ENCODE data around the gene PPARD. TPM values are rescaled to one million over a fixed set of nuclear protein-coding genes. Genes with fewer than 3 reads are reported as not detected.

The PPARD gene
- total and polyA plus RNA-seq, 2 of the 13 experiments (the other 11 are each of a cell fraction or from before 2014, with no cell fraction given): 6.1 to 13.3 TPM

- TF ChIP-seq SKIL (CRISPR knock-in tag; IDR thresholded peaks at IDR 0.05; ENCODE audit: borderline replicate concordance) (no peak), ZNF839 (CRISPR knock-in tag; IDR thresholded peaks at IDR 0.05; ENCODE audit: borderline replicate concordance) (no peak), SIX1 (CRISPR knock-in tag; IDR thresholded peaks at IDR 0.05; ENCODE audit: borderline replicate concordance) (no peak), TAF15 (IDR thresholded peaks at IDR 0.05; ENCODE audit: low read depth, low read length, poor library complexity, severe bottlenecking) (no peak), HNF1B (CRISPR knock-in tag; IDR thresholded peaks at IDR 0.05) (no peak), ZNF83 (CRISPR knock-in tag; IDR thresholded peaks at IDR 0.05; ENCODE audit: borderline replicate concordance) (no peak), ZNF451 (CRISPR knock-in tag; IDR thresholded peaks at IDR 0.05) (no peak), ZNF510 (CRISPR knock-in tag; IDR thresholded peaks at IDR 0.05; ENCODE audit: low read depth) (no peak), MXD4 (CRISPR knock-in tag; IDR thresholded peaks at IDR 0.05) (no peak), PBX3 (CRISPR knock-in tag; IDR thresholded peaks at IDR 0.05; ENCODE audit: borderline replicate concordance) (no peak)
These were observed 77.1 kb downstream of the PPARD start (continued) for GRCh38 chr6:35419417-35419816.

All from HepG2 (cell line).